HG03442 (cell line): ENCODE data around the gene NME2.
"Not testable (repeated sequence)": the region's sequence is repeated elsewhere in the genome, so short reads cannot be mapped to it uniquely, and the experiment has no call there.

Experiments used
- ATAC-seq: cut with Tn5 transposase; IDR thresholded peaks from one replicate; pipeline ENCODE4 v1.9.1; 2021; ENCODE audit warnings: mild to moderate bottlenecking, moderate library complexity; ENCODE audit not compliant: unreplicated experiment

Gene NME2

GRCh38 chr17:51152766-51153209 lies 13.4 kb upstream of the NME2 start:
- ATAC-seq: no peak

DNA sequence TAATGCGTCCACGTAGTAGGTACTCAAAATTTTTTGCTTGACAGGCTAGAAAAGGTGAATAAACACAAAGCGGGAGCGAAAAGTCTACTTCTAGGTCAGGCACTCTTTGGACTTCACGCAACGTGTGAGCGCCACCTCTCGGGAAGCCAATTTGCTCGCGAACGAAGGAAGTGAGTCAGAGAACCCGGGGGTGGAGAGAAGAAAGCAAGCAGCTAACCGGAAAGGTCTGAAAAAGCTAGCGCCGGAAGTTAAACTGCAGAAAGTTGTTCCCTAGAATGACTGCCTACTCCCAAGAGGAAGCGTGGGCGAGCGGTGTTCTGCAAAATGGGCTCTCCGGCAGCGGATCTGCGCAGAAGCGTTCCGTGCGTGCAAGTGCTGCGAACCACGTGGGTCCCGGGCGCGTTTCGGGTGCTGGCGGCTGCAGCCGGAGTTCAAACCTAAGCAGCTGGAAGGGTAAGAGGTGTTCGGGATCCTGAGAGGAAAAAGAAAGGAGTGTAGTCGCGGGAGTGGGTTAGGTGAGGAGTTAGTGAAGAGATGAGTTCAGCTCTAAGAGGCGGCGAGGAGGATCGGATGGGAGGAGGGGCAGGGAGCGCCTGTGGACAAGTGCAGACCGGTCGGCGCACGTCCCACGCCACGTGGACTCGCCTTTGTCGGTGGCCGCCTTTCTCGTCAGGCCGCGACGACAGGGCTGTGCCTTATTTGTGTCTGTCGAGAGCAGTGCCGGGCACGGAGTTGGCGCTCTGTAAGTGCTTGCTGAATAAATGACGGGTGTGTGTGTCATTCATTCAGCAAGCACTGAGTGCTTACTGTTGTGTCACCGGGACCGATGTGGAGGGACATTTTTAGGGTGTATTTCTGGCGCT lies 12.8 kb upstream of the NME2 start, which contains the start of gene NME1:
TSS of gene NME1 (plus strand) at position 350 of the 863 bp plus-strand sequence. CDS start 2,096 bp downstream, outside the sequence.
- ATAC-seq: peak; percentile 93

DNA sequence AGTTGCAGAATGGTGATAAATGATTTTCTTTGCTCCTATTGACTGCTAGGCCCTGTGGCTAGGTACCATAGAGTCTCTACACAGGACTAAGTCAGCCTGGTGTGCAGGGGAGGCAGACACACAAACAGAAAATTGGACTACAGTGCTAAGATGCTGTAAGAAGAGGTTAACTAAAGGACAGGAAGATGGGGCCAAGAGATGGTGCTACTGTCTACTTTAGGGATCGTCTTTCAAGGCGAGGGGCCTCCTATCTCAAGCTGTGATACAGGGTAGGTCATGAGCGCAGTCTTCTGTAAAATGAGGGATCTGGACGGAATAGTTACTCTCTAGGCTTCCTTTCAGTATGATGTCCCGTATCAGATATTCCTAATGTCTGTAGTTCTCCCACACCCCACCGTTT lies 12.0 kb upstream of the NME2 start:
- no peak for ATAC-seq

GRCh38 chr17:51155416-51155815 lies 10.8 kb upstream of the NME2 start:
- ATAC-seq: no peak

DNA sequence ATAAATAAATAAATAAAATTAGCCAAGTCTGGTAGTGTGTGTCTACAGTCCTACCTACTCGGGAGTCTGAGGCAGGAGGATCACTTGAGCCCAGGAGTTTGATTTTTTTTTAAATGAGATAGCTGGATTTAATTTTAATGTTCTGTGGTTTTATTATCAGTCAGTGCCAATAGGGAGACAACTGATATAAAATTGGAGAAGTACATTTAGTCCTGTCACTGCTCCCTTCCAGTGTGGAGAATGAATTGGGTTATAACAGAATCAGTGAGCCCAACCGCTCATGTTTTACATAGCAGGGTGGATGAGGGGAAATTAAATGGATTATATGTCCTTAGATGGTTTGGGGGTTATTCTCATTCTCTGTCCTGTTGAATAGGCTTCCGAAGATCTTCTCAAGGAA lies 6.6 kb upstream of the NME2 start:
- no peak for ATAC-seq

DNA sequence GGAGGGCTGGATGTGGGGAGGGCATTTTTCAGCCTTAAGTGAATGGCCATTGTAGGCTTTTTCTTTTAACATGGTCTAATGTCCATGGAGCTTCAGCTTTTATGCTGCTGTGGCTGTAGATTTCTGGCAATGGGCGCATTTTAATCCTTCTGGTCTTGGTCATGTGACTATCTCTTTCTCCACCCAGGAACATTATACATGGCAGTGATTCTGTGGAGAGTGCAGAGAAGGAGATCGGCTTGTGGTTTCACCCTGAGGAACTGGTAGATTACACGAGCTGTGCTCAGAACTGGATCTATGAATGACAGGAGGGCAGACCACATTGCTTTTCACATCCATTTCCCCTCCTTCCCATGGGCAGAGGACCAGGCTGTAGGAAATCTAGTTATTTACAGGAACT lies 4.7 kb upstream of the NME2 start:
- no peak for ATAC-seq

- no peak for ATAC-seq
Observed at GRCh38 chr17:51164911-51165679, 1.1 kb upstream of the NME2 start.

DNA sequence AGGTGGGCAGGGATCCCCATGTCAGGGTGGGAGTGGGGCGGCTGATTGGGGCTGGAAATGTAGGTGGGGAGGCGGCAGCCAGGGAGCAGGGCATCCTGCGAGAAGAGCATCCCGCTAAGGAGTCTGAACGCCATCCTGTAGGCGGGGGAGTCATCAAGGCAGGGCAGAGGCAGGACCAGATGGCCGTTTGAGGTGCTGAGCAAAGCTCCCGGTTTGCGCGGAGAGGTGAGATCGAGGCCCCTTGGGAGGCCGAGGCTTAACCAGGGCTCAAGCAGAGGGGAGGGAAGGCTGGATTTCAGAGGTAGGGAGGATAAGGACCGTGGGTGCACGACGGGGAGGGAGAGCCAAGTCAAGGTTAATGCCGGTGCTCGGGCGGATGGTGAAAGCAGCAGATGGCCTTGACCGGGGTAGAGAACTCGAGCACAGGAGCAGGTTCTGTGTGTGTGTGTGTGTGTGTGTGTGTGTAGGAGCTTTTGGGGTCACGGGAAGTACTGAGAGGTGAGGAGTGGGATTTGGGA lies 472 bp upstream of the NME2 start:
- ATAC-seq: peak; percentile 18

DNA sequence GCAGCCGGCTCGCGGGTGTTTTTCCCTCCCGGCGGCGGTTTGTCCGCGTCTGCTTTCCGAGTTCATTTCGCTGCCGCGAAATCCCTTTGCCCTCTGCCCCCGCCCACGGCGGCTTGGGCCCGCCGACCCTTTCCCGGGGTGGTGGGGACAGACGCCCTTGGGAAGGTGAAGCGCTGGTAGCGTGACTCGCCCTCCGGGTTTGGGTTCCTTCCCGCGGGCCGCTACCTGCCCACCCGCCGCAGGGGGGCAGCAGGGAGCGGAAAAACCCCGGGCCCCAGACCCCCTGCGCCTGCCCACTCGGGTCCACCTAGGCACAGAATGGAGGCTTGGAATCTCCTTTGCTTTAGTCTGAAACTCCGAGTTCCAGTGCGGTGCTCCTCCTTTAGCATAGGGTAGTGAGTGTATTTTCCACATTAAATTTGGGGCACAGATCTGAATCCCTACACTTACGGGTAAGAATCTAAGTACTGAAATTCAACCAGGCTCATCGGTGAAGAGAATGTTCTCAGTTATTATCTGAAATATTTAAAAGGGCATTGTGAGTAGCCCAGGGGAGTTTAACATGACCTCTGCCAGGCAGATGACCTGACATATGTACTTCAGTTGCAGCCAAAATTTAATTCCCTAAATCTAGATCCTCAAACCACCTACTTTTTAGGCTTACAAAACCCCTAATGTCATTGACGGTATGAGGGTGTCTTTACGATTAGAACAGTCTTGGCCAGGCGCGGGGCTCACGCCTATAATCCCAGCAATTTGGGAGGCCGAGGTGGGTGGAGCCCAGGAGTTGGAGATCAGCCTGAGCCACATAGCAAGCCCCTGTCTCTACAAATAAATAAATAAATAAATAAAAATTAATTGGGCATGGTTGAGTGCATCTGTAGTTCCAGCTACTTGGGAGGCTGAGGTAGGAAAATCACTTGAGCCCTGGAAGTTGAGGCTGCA lies 1.0 kb downstream of the NME2 start:
- ATAC-seq: peak; percentile 43

DNA sequence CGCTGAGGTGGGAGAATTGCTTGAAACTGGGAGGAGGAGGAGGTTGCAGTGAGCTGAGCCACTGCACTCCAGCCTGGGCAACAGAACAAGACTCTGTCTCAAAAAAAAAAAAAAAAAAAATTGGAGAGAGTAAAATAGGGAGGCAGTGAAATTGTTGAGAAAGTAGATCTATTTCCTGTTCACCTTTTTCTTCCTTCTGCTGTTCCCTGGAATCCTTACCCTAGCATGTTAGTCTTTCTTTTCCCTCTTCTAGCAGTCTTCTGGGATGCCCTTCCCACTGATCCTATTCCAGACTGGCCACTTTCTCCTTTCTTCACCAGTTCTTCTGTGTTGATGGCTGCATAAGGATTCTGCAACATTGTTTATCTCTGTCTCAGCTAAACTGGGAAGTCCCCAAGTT lies 3.1 kb downstream of the NME2 start:
- ATAC-seq: no peak

- no peak for ATAC-seq
Observed at GRCh38 chr17:51170736-51171135, 4.5 kb downstream of the NME2 start.

GRCh38 chr17:51172030-51172429 lies 5.8 kb downstream of the NME2 start:
- ATAC-seq: not testable (repeated sequence)

GRCh38 chr17:51180486-51180885 lies 14.3 kb downstream of the NME2 start:
- no peak for ATAC-seq

GRCh38 chr17:51184124-51184523 lies 17.9 kb downstream of the NME2 start:
- ATAC-seq: no peak

GRCh38 chr17:51185763-51186332 lies 19.6 kb downstream of the NME2 start:
- ATAC-seq: no peak

DNA sequence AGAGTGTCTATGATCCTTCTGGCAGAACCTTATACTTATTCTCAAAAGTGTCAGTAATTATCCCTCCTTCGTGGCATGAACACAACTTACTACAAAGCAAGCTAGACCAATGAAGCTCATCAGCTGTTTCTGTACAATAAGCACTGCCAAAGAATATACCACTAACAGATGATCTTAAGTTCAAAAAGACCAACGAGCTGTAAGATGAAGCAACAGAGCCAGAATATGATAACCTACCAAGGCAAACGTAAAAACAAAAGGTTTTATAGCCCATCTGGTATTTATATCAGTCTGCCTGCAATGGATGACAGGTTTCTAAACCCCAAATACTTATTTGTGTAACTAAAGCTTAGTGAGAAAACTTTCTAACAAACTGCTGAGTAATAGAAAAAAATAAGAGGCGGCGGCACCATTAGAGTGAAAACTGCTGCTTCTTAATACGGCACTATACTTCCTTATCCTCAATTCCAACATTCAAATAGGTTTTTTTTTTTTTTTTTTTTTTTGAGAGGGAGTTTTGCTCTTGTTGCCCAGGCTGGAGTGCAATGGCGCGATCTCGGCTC lies 22.1 kb downstream of the NME2 start:
- no peak for ATAC-seq

- no peak for ATAC-seq
Observed at GRCh38 chr17:51189162-51189561, 23.0 kb downstream of the NME2 start.

GRCh38 chr17:51189628-51190027 lies 23.4 kb downstream of the NME2 start:
- ATAC-seq: no peak

GRCh38 chr17:51191895-51192294 lies 25.7 kb downstream of the NME2 start:
- no peak for ATAC-seq

- no peak for ATAC-seq
Observed at GRCh38 chr17:51197754-51198153, 31.5 kb downstream of the NME2 start.
